ENCODE data around the gene ZNHIT1.

The ZNHIT1 gene

GRCh38 chr7:101220295-101220694, 2.3 kb downstream of the ZNHIT1 start:
- Histone ChIP-seq H3K4me1 (ENCODE audit: control insufficient read depth, insufficient read depth, low read length, unreplicated experiment) (peaks cover 8% of the 10 kb centered on the region), H3K27me3 (ENCODE audit: insufficient read depth, low read length) (no peaks in the 10 kb centered on the region), H2AFZ (ENCODE audit: low read length, unreplicated experiment) (no peak overlapping the region), H3K27ac (ENCODE audit: low read depth, low read length) (no peak overlapping the region), H3K36me3 (ENCODE audit: insufficient read depth, low read length) (peaks cover 9% of the 10 kb centered on the region; the same call in 1 of the 2 replicates), H3K4me3 (ENCODE audit: low read depth, low read length) (no peak overlapping the region), H3K79me2 (ENCODE audit: control insufficient read depth, insufficient read depth, low read length, unreplicated experiment) (peaks cover 51% of the 10 kb centered on the region)

GRCh38 chr7:101222275-101222830, 4.4 kb downstream of the ZNHIT1 start:
- Histone ChIP-seq H3K27ac (ENCODE audit: low read depth, low read length) (no peak overlapping the region), H3K36me3 (ENCODE audit: insufficient read depth, low read length) (peaks cover 9% of the 10 kb centered on the region; the same call in 1 of the 2 replicates), H3K4me3 (ENCODE audit: low read depth, low read length) (no peak overlapping the region), H2AFZ (ENCODE audit: low read length, unreplicated experiment) (no peak overlapping the region), H3K27me3 (ENCODE audit: insufficient read depth, low read length) (no peaks in the 10 kb centered on the region), H3K79me2 (ENCODE audit: control insufficient read depth, insufficient read depth, low read length, unreplicated experiment) (peaks cover 31% of the 10 kb centered on the region), H3K4me1 (ENCODE audit: control insufficient read depth, insufficient read depth, low read length, unreplicated experiment) (no peaks in the 10 kb centered on the region)

GRCh38 chr7:101223528-101223927, 5.6 kb downstream of the ZNHIT1 start:
- H3K36me3 ChIP-seq (ENCODE audit: insufficient read depth, low read length), result peaks cover 9% of the 10 kb centered on the region; the same call in 1 of the 2 replicates
- H2AFZ ChIP-seq (ENCODE audit: low read length, unreplicated experiment), result no peak overlapping the region
- no peaks in the 10 kb centered on the region for H3K4me1 ChIP-seq (ENCODE audit: control insufficient read depth, insufficient read depth, low read length, unreplicated experiment)
- no peak overlapping the region for H3K4me3 ChIP-seq (ENCODE audit: low read depth, low read length)
- no peak overlapping the region for H3K27ac ChIP-seq (ENCODE audit: low read depth, low read length)
- H3K79me2 ChIP-seq (ENCODE audit: control insufficient read depth, insufficient read depth, low read length, unreplicated experiment), result peaks cover 26% of the 10 kb centered on the region
- no peaks in the 10 kb centered on the region for H3K27me3 ChIP-seq (ENCODE audit: insufficient read depth, low read length)

GRCh38 chr7:101225650-101226049, 7.7 kb downstream of the ZNHIT1 start:
- H2AFZ ChIP-seq (ENCODE audit: low read length, unreplicated experiment), result no peak overlapping the region
- peaks cover 9% of the 10 kb centered on the region; the same call in 1 of the 2 replicates for H3K36me3 ChIP-seq (ENCODE audit: insufficient read depth, low read length)
- H3K79me2 ChIP-seq (ENCODE audit: control insufficient read depth, insufficient read depth, low read length, unreplicated experiment), result peaks cover 6% of the 10 kb centered on the region
- H3K4me3 ChIP-seq (ENCODE audit: low read depth, low read length), result no peak overlapping the region
- H3K27ac ChIP-seq (ENCODE audit: low read depth, low read length), result no peak overlapping the region
- no peaks in the 10 kb centered on the region for H3K4me1 ChIP-seq (ENCODE audit: control insufficient read depth, insufficient read depth, low read length, unreplicated experiment)
- H3K27me3 ChIP-seq (ENCODE audit: insufficient read depth, low read length), result no peaks in the 10 kb centered on the region

- Histone ChIP-seq H3K4me3 (ENCODE audit: low read depth, low read length) (no peak overlapping the region), H3K4me1 (ENCODE audit: control insufficient read depth, insufficient read depth, low read length, unreplicated experiment) (peaks cover 1% of the 10 kb centered on the region), H3K79me2 (ENCODE audit: control insufficient read depth, insufficient read depth, low read length, unreplicated experiment) (no peaks in the 10 kb centered on the region), H3K27me3 (ENCODE audit: insufficient read depth, low read length) (no peaks in the 10 kb centered on the region), H3K36me3 (ENCODE audit: insufficient read depth, low read length) (peaks cover 9% of the 10 kb centered on the region; the same call in 1 of the 2 replicates), H2AFZ (ENCODE audit: low read length, unreplicated experiment) (no peak overlapping the region), H3K27ac (ENCODE audit: low read depth, low read length) (no peak overlapping the region)
Observed at GRCh38 chr7:101226721-101227120, 8.8 kb downstream of the ZNHIT1 start.

- Histone ChIP-seq H3K36me3 (ENCODE audit: insufficient read depth, low read length) (no peaks in the 10 kb centered on the region), H3K4me3 (ENCODE audit: low read depth, low read length) (no peak overlapping the region), H3K79me2 (ENCODE audit: control insufficient read depth, insufficient read depth, low read length, unreplicated experiment) (no peaks in the 10 kb centered on the region), H3K27me3 (ENCODE audit: insufficient read depth, low read length) (no peaks in the 10 kb centered on the region), H2AFZ (ENCODE audit: low read length, unreplicated experiment) (no peak overlapping the region), H3K4me1 (ENCODE audit: control insufficient read depth, insufficient read depth, low read length, unreplicated experiment) (peaks cover 5% of the 10 kb centered on the region), H3K27ac (ENCODE audit: low read depth, low read length) (no peak overlapping the region)
Observed at GRCh38 chr7:101231644-101232043, 13.7 kb downstream of the ZNHIT1 start.

- no peak overlapping the region for H3K4me3 ChIP-seq (ENCODE audit: low read depth, low read length)
- peaks cover 10% of the 10 kb centered on the region for H3K4me1 ChIP-seq (ENCODE audit: control insufficient read depth, insufficient read depth, low read length, unreplicated experiment)
- no peaks in the 10 kb centered on the region for H3K79me2 ChIP-seq (ENCODE audit: control insufficient read depth, insufficient read depth, low read length, unreplicated experiment)
- H3K27ac ChIP-seq (ENCODE audit: low read depth, low read length), result no peak overlapping the region
- no peaks in the 10 kb centered on the region for H3K36me3 ChIP-seq (ENCODE audit: insufficient read depth, low read length)
- H2AFZ ChIP-seq (ENCODE audit: low read length, unreplicated experiment), result no peak overlapping the region
- H3K27me3 ChIP-seq (ENCODE audit: insufficient read depth, low read length), result no peaks in the 10 kb centered on the region
Observed at GRCh38 chr7:101232141-101232850, 14.3 kb downstream of the ZNHIT1 start.

- no peaks in the 10 kb centered on the region for H3K36me3 ChIP-seq (ENCODE audit: insufficient read depth, low read length)
- H3K27me3 ChIP-seq (ENCODE audit: insufficient read depth, low read length), result no peaks in the 10 kb centered on the region
- no peak overlapping the region for H3K27ac ChIP-seq (ENCODE audit: low read depth, low read length)
Observed at GRCh38 chr7:101233907-101234547, 16.1 kb downstream of the ZNHIT1 start.

GRCh38 chr7:101234636-101235035, 16.7 kb downstream of the ZNHIT1 start:
- no peaks in the 10 kb centered on the region for H3K36me3 ChIP-seq (ENCODE audit: insufficient read depth, low read length)
- no peak overlapping the region for H3K4me3 ChIP-seq (ENCODE audit: low read depth, low read length)
- peaks cover 20% of the 10 kb centered on the region for H3K4me1 ChIP-seq (ENCODE audit: control insufficient read depth, insufficient read depth, low read length, unreplicated experiment)
- no peaks in the 10 kb centered on the region for H3K79me2 ChIP-seq (ENCODE audit: control insufficient read depth, insufficient read depth, low read length, unreplicated experiment)
- H3K27ac ChIP-seq (ENCODE audit: low read depth, low read length), result no peak overlapping the region
- no peak overlapping the region for H2AFZ ChIP-seq (ENCODE audit: low read length, unreplicated experiment)
- H3K27me3 ChIP-seq (ENCODE audit: insufficient read depth, low read length), result no peaks in the 10 kb centered on the region

More at GRCh38 chr7:101233907-101234547, 16.1 kb downstream of the ZNHIT1 start:
- Histone ChIP-seq H2AFZ (ENCODE audit: low read length, unreplicated experiment) (no peak overlapping the region), H3K79me2 (ENCODE audit: control insufficient read depth, insufficient read depth, low read length, unreplicated experiment) (no peaks in the 10 kb centered on the region), H3K4me3 (ENCODE audit: low read depth, low read length) (no peak overlapping the region), H3K4me1 (ENCODE audit: control insufficient read depth, insufficient read depth, low read length, unreplicated experiment) (peaks cover 20% of the 10 kb centered on the region)

- H3K4me3 ChIP-seq (ENCODE audit: low read depth, low read length), result no peak overlapping the region
- H3K4me1 ChIP-seq (ENCODE audit: control insufficient read depth, insufficient read depth, low read length, unreplicated experiment), result peaks cover 20% of the 10 kb centered on the region
- H3K36me3 ChIP-seq (ENCODE audit: insufficient read depth, low read length), result no peaks in the 10 kb centered on the region
- H3K27me3 ChIP-seq (ENCODE audit: insufficient read depth, low read length), result no peaks in the 10 kb centered on the region
- no peak overlapping the region for H3K27ac ChIP-seq (ENCODE audit: low read depth, low read length)
- no peaks in the 10 kb centered on the region for H3K79me2 ChIP-seq (ENCODE audit: control insufficient read depth, insufficient read depth, low read length, unreplicated experiment)
- H2AFZ ChIP-seq (ENCODE audit: low read length, unreplicated experiment), result no peak overlapping the region
Observed at GRCh38 chr7:101235050-101235449, 17.1 kb downstream of the ZNHIT1 start.

All from ACC112 (cell line).